Upper lobe of left lung (tissue), 4 donors: ENCODE results near the gene MINAR1.

Experiments
- EP300 ChIP-seq, 4 donors: sonication (generic); formaldehyde crosslinking; IDR thresholded peaks; one replicate each; pipeline ENCODE4 v1.5.1; 2017; ENCODE audit warnings: antibody characterized with exemption in 4 of 4, control low read depth in 2 of 4
- POLR2A ChIP-seq, 4 donors: fragments of 450-650 bp; IDR thresholded peaks; one replicate each; pipeline ENCODE4 v1.5.1; 2016 to 2017; ENCODE audit warnings: antibody characterized with exemption in 4 of 4, mild to moderate bottlenecking in 2 of 4
- TF ChIP-seq, protein P1 (sequence below), 6 experiments: fragments of 450-650 bp in 4 of 6; fragments of 200-600 bp in 2 of 6; sonication (generic) in 2 of 6; IDR thresholded peaks; one replicate each; pipeline ENCODE4 v1.5.1; 2016 to 2019; ENCODE audit warnings: antibody characterized with exemption in 6 of 6

DNA sequence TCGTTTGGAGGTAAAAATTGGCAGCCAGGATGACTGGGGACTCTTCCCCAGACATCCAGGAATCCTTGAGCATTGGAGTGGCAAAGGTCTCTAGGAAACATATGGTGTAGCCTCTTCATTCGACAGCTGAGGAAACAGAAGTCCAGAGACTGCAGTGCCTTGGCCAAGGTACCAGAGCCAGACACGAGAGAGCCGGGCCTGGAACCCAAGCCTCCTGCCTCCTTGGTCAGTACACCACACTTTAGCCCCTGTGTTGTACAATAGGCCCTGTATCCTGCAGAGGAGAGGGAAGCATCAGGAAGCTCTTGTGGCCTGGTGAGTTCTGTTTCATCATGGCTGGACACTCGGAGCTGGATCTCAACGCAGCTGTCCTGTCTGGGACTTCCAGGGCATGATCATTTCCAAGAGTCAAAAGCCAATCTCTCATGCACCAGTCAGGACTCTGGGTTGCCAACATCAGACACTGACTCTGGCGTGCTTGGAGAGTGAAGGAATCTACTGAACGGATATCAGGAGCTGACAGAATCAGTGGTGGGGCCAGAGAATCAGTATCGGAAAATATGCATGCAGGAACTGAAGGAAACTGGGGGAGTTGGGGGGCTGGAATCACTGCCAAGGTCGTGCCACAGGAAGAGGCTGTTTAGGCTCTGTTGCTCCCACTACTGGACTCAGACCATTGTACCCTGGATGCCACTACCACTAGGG, 6.4 kb upstream of the MINAR1 start:
- TF ChIP-seq, protein P1, sequence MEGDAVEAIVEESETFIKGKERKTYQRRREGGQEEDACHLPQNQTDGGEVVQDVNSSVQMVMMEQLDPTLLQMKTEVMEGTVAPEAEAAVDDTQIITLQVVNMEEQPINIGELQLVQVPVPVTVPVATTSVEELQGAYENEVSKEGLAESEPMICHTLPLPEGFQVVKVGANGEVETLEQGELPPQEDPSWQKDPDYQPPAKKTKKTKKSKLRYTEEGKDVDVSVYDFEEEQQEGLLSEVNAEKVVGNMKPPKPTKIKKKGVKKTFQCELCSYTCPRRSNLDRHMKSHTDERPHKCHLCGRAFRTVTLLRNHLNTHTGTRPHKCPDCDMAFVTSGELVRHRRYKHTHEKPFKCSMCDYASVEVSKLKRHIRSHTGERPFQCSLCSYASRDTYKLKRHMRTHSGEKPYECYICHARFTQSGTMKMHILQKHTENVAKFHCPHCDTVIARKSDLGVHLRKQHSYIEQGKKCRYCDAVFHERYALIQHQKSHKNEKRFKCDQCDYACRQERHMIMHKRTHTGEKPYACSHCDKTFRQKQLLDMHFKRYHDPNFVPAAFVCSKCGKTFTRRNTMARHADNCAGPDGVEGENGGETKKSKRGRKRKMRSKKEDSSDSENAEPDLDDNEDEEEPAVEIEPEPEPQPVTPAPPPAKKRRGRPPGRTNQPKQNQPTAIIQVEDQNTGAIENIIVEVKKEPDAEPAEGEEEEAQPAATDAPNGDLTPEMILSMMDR (IDR thresholded peaks at IDR 0.05), result no peak
- TF ChIP-seq POLR2A (IDR thresholded peaks at IDR 0.05), result no peak
- no peak for TF ChIP-seq EP300 (IDR thresholded peaks at IDR 0.05)
